KBM-7 (cell line): Measurements from ENCODE around the gene ADAM12.
"Not testable (repeated sequence)": the region's sequence is repeated elsewhere in the genome, so short reads cannot be mapped to it uniquely, and the experiment has no call there.

Experiments used
- DNase-seq: peaks from one replicate; pipeline ENCODE4 v3.0.0-alpha.2; 2015
- in situ Hi-C: fragments of 300-500 bp; cut with MboI; formaldehyde crosslinking; loops from 2 replicates; pipeline ENCODE4 v1.14.3; 2020; ENCODE audit warnings: low sequenced_read_pairs, low pct_unique_long_range_greater_than_20kb, mixed read lengths

Gene ADAM12

GRCh38 chr10:126058104-126058503 lies 330.2 kb downstream of the ADAM12 start:
- DNase-seq = no peak
- in situ Hi-C loops = no loop called here

GRCh38 chr10:126057494-126057893 lies 330.8 kb downstream of the ADAM12 start:
- in situ Hi-C loops = no loop called here
- no peak for DNase-seq

- in situ Hi-C loops = no loop called here
These were observed 334.1 kb downstream of the ADAM12 start for GRCh38 chr10:126054191-126054590.

GRCh38 chr10:126052171-126052570 lies 336.1 kb downstream of the ADAM12 start:
- in situ Hi-C loops = no loop called here
- no peak for DNase-seq

More at GRCh38 chr10:126054191-126054590, 334.1 kb downstream of the ADAM12 start:
- DNase-seq = no peak

GRCh38 chr10:126049759-126050700 lies 338.2 kb downstream of the ADAM12 start:
- peak; percentile 89 for DNase-seq
- in situ Hi-C loops = no loop called here

- DNase-seq, in situ Hi-C loops: not testable (repeated sequence)
These were observed 340.5 kb downstream of the ADAM12 start for GRCh38 chr10:126047749-126048148.

- in situ Hi-C loops = no loop called here
- no peak for DNase-seq
These were observed 341.4 kb downstream of the ADAM12 start for GRCh38 chr10:126046831-126047230.

- in situ Hi-C loops = no loop called here
- DNase-seq = no peak
These were observed 342.4 kb downstream of the ADAM12 start for GRCh38 chr10:126045861-126046260.

GRCh38 chr10:126043389-126043788 lies 344.9 kb downstream of the ADAM12 start:
- no peak for DNase-seq
- in situ Hi-C loops = no loop called here

GRCh38 chr10:126042906-126043305 lies 345.4 kb downstream of the ADAM12 start:
- DNase-seq = no peak
- in situ Hi-C loops = no loop called here

GRCh38 chr10:126042354-126042753 lies 345.9 kb downstream of the ADAM12 start:
- in situ Hi-C loops = no loop called here
- DNase-seq = no peak

- in situ Hi-C loops = no loop called here
- DNase-seq = peak; percentile 97
These were observed 346.5 kb downstream of the ADAM12 start for GRCh38 chr10:126041804-126042231.

GRCh38 chr10:126041117-126041516 lies 347.2 kb downstream of the ADAM12 start:
- no peak for DNase-seq
- in situ Hi-C loops = no loop called here

GRCh38 chr10:126037946-126038345 lies 350.3 kb downstream of the ADAM12 start:
- DNase-seq = no peak
- in situ Hi-C loops = no loop called here

GRCh38 chr10:126036515-126036914 lies 351.8 kb downstream of the ADAM12 start:
- in situ Hi-C loops = no loop called here
- no peak for DNase-seq

GRCh38 chr10:126034586-126034985 lies 353.7 kb downstream of the ADAM12 start:
- DNase-seq = no peak
- in situ Hi-C loops = no loop called here

- in situ Hi-C loops = no loop called here
- DNase-seq = no peak
These were observed 358.3 kb downstream of the ADAM12 start for GRCh38 chr10:126029999-126030398.

- in situ Hi-C loops = no loop called here
- DNase-seq = no peak
These were observed 360.6 kb downstream of the ADAM12 start for GRCh38 chr10:126027692-126028091.

GRCh38 chr10:126022841-126023240 lies 365.4 kb downstream of the ADAM12 start:
- in situ Hi-C loops = no loop called here
- no peak for DNase-seq

GRCh38 chr10:126021833-126022500 lies 366.3 kb downstream of the ADAM12 start:
- in situ Hi-C loops = no loop called here
- no peak for DNase-seq
